ENCODE results near the gene MYRFL. TPM values are rescaled to one million over a fixed set of nuclear protein-coding genes. Genes with fewer than 3 reads are reported as not detected.

Gene MYRFL
- total RNA-seq, 1 donor from 2014 or later: 0.14 TPM

GRCh38 chr12:69931569-69931968, 106.5 kb downstream of the MYRFL start:
- intact Hi-C loops (cut with micrococcal nuclease): no loop called here

GRCh38 chr12:69932154-69932553, 107.1 kb downstream of the MYRFL start:
- Histone ChIP-seq H3K9me3 (replicated peaks) (no peaks in the 10 kb centered on the region), H3K4me1 (no peaks in the 10 kb centered on the region), H3K36me3 (no peaks in the 10 kb centered on the region), H3K4me3 (no peak overlapping the region), H3K27me3 (ENCODE audit: low read depth) (no peaks in the 10 kb centered on the region), H3K27ac (replicated peaks) (no peak overlapping the region)
- DNase-seq: no peak
- no peak for TF ChIP-seq CTCF (IDR thresholded peaks at IDR 0.05; ENCODE audit: borderline replicate concordance)
- intact Hi-C loops (cut with micrococcal nuclease): no loop called here

More at GRCh38 chr12:69931569-69931968, 106.5 kb downstream of the MYRFL start:
- Histone ChIP-seq H3K27ac (replicated peaks) (no peak overlapping the region), H3K4me3 (no peak overlapping the region), H3K4me1 (no peaks in the 10 kb centered on the region), H3K9me3 (replicated peaks) (no peaks in the 10 kb centered on the region), H3K36me3 (no peaks in the 10 kb centered on the region), H3K27me3 (ENCODE audit: low read depth) (no peaks in the 10 kb centered on the region)
- no peak for TF ChIP-seq CTCF (IDR thresholded peaks at IDR 0.05; ENCODE audit: borderline replicate concordance)
- no peak for DNase-seq

DNA sequence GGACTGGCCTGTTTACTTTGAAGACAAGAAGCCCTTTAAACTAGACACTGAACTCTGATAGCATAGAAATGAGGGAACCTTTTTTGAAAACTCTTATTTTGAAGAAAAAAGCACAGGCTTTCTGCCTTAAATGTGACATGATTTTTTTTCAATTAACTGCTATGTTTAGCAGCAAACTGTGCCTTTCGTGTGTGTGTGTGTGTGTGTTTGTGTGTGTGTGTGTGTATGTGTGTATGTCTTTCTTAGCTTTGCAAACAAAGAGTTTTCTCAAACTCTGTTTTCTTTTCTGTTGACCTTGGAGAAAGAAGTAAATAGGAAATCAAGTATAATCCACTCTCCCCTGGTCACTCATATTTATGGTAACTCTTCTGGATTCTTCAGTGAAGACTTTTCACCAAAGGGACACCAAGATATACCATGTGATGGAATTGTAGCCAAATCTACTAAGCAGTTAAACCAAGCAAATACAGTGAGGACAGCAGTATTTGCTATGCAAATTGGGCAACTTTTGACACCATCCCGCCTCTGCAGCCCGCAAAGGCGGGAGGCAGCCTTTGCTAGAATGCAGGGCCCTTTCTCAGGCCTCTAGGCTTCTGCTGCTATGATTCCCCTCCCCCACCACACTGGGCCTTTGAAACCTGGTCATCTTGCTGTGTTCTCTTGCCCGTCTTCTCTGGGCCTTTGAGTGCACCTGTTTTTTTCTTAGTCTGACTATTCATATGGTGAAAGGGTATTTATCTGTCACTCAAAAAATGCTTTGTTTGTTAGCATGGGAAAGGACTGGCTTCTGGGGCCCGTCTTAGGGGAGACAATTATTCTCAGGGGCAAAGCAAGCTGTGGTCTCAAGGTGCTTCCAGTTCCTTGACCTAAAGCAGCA, 107.9 kb downstream of the MYRFL start:
- no peak overlapping the region for H3K27ac ChIP-seq (replicated peaks)
- no peaks in the 10 kb centered on the region for H3K36me3 ChIP-seq
- TF ChIP-seq CTCF (IDR thresholded peaks at IDR 0.05; ENCODE audit: borderline replicate concordance): no peak
- H3K27me3 ChIP-seq (ENCODE audit: low read depth): no peaks in the 10 kb centered on the region
- DNase-seq: no peak
- intact Hi-C loops (cut with micrococcal nuclease): no loop called here
- H3K4me1 ChIP-seq: no peaks in the 10 kb centered on the region
- H3K9me3 ChIP-seq (replicated peaks): no peaks in the 10 kb centered on the region
- no peak overlapping the region for H3K4me3 ChIP-seq

DNA sequence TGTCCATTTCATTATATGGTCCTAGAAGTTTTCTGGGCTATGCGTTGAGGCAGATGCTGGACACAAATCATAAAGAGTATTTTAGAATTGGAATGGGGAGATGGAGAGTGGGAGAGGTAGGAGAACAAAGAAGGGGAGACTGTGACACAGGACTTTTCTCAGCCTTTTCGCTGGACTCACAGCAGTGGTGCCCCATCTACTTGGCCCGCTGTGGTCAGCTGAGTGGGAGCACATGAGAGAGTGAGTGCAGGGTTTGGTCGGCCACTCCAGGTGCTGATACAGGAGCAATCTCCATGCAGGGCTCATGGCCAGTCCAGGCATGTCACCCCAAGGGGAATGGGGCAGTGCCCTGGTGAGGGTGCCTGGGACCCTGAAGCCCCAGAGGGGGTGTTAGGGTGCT, 109.0 kb downstream of the MYRFL start:
- intact Hi-C loops (cut with micrococcal nuclease): no loop called here
- no peak for DNase-seq
- Histone ChIP-seq H3K4me3 (no peak overlapping the region), H3K4me1 (no peaks in the 10 kb centered on the region), H3K36me3 (no peaks in the 10 kb centered on the region), H3K27ac (replicated peaks) (no peak overlapping the region), H3K27me3 (ENCODE audit: low read depth) (no peaks in the 10 kb centered on the region), H3K9me3 (replicated peaks) (no peaks in the 10 kb centered on the region)
- TF ChIP-seq CTCF (IDR thresholded peaks at IDR 0.05; ENCODE audit: borderline replicate concordance): no peak

DNA sequence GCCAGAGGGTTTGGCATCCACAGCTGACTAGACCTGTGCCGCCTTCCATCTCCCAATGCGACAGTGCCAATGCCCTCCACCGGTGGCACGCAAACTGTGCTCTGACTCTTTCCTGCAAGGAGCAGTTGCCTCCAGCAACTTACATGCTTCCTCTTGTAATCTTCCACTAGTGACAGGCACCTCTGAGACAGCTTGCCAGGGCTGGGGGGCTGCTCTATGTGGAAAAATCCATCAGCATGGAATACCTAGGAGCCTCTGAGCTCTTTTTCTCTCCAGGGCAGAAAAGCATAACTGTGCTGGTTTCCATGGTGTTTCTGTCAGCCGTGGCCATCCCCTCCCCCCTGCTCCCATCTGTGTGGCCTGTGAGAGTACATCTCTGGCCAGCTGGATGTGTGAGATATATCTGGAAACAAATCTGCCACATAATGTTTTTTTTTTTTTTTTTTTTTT, 110.6 kb downstream of the MYRFL start:
- DNase-seq: no peak
- no peak overlapping the region for H3K27ac ChIP-seq (replicated peaks)
- TF ChIP-seq CTCF (IDR thresholded peaks at IDR 0.05; ENCODE audit: borderline replicate concordance): no peak
- H3K27me3 ChIP-seq (ENCODE audit: low read depth): no peaks in the 10 kb centered on the region
- H3K36me3 ChIP-seq: no peaks in the 10 kb centered on the region
- no peaks in the 10 kb centered on the region for H3K9me3 ChIP-seq (replicated peaks)
- no peak overlapping the region for H3K4me3 ChIP-seq
- H3K4me1 ChIP-seq: no peaks in the 10 kb centered on the region
- intact Hi-C loops (cut with micrococcal nuclease): no loop called here

Measured in left ventricle myocardium inferior (tissue), 1 donor.